HG03025 (cell line): Measurements from ENCODE around the gene FITM1.
A peak's percentile ranks its signal among the peaks of the same experiment; 100 is the strongest.

Source experiments
- ATAC-seq: cut with Tn5 transposase; IDR thresholded peaks from one replicate; pipeline ENCODE4 v1.9.1; 2021; ENCODE audit warnings: mild to moderate bottlenecking, moderate library complexity; ENCODE audit not compliant: unreplicated experiment, low FRiP score

FITM1 gene

GRCh38 chr14:24137529-24138395 lies 7.3 kb downstream of the FITM1 start:
- ATAC-seq, result no peak

- no peak for ATAC-seq
Measured at GRCh38 chr14:24138396-24139271, 8.2 kb downstream of the FITM1 start.

- no peak for ATAC-seq
Measured at GRCh38 chr14:24139272-24139934, 8.9 kb downstream of the FITM1 start.

- ATAC-seq, result peak; percentile 80
Measured at GRCh38 chr14:24141097-24141880, 10.8 kb downstream of the FITM1 start, which contains the start of gene EMC9. Gene EMC9 (minus strand): TSS chr14:24141591. CDS start chr14:24141304, 287 bp downstream.

- no peak for ATAC-seq
Measured at GRCh38 chr14:24143511-24143910, 13.1 kb downstream of the FITM1 start.

- ATAC-seq, result no peak
Measured at GRCh38 chr14:24144451-24144850, 14.0 kb downstream of the FITM1 start.

GRCh38 chr14:24145219-24145618 lies 14.8 kb downstream of the FITM1 start:
- no peak for ATAC-seq

GRCh38 chr14:24145690-24146452 lies 15.4 kb downstream of the FITM1 start:
- no peak for ATAC-seq

- peak; percentile 61 for ATAC-seq
Measured at GRCh38 chr14:24146453-24146977, 16.1 kb downstream of the FITM1 start, which contains the start of gene PSME2. Gene PSME2 (minus strand): TSS chr14:24146610. CDS start chr14:24146581, 29 bp downstream.

- peak; percentile 79 for ATAC-seq
Measured at GRCh38 chr14:24146978-24147760, 16.7 kb downstream of the FITM1 start, which contains the start of gene RNF31. Gene RNF31 (plus strand): TSS chr14:24147498. CDS start chr14:24147699, 201 bp downstream.

- ATAC-seq, result no peak
Measured at GRCh38 chr14:24147761-24148428, 17.4 kb downstream of the FITM1 start.

GRCh38 chr14:24149302-24149969 lies 19.0 kb downstream of the FITM1 start:
- ATAC-seq, result no peak

GRCh38 chr14:24150061-24150460 lies 19.6 kb downstream of the FITM1 start:
- ATAC-seq, result no peak

- no peak for ATAC-seq
Measured at GRCh38 chr14:24150567-24150966, 20.1 kb downstream of the FITM1 start.

GRCh38 chr14:24150993-24151392 lies 20.5 kb downstream of the FITM1 start:
- ATAC-seq, result no peak

- no peak for ATAC-seq
Measured at GRCh38 chr14:24151404-24152080, 21.1 kb downstream of the FITM1 start.
